ENCODE results near the gene SLC1A2. TPM values are rescaled to one million over a fixed set of nuclear protein-coding genes. Genes with fewer than 3 reads are reported as not detected.

Gene SLC1A2
- total RNA-seq, 4 donors from 2014 or later, result 0.22 to 0.60 (median 0.41) TPM

DNA sequence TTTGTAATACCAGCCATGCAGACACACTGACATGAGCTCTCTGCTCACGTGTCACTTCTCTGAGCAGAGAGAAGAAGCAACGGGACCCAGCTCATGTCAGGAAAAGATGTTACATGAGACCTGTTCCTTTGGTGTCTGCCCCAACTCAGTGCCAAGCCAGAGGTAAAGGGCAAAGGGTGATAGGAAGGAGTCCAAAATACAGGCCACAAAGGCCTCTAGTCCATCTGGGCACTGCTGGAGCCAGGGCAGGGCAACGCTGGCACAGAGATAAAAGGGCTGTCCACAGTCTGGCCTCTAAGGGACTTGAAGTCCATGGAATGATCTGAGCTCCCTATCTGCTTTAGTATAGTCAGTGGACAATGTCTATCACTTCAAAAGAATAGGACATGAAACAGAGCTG is 79.3 kb downstream of the SLC1A2 start:
- Histone ChIP-seq H3K36me3 (no peaks in the 10 kb centered on the region), H3K27me3 (no peaks in the 10 kb centered on the region), H3K9me3 (no peaks in the 10 kb centered on the region), H3K4me3 (no peak overlapping the region), H3K4me1 (peaks cover 0 to 11% (median 0%) of the 10 kb centered on the region in 4 donors), H3K27ac (no peak overlapping the region)
- no peak for TF ChIP-seq POLR2A (IDR thresholded peaks at IDR 0.05)
- no peak for TF ChIP-seq EP300 (IDR thresholded peaks at IDR 0.05)
- TF ChIP-seq, protein P1, sequence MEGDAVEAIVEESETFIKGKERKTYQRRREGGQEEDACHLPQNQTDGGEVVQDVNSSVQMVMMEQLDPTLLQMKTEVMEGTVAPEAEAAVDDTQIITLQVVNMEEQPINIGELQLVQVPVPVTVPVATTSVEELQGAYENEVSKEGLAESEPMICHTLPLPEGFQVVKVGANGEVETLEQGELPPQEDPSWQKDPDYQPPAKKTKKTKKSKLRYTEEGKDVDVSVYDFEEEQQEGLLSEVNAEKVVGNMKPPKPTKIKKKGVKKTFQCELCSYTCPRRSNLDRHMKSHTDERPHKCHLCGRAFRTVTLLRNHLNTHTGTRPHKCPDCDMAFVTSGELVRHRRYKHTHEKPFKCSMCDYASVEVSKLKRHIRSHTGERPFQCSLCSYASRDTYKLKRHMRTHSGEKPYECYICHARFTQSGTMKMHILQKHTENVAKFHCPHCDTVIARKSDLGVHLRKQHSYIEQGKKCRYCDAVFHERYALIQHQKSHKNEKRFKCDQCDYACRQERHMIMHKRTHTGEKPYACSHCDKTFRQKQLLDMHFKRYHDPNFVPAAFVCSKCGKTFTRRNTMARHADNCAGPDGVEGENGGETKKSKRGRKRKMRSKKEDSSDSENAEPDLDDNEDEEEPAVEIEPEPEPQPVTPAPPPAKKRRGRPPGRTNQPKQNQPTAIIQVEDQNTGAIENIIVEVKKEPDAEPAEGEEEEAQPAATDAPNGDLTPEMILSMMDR (IDR thresholded peaks at IDR 0.05), result no peak
- no peak for DNase-seq (ENCODE audit: low spot score in 2 of 2)
- 74 to 75% methylated on average over 3 of the region's 3 CpGs for WGBS, 2 donors

DNA sequence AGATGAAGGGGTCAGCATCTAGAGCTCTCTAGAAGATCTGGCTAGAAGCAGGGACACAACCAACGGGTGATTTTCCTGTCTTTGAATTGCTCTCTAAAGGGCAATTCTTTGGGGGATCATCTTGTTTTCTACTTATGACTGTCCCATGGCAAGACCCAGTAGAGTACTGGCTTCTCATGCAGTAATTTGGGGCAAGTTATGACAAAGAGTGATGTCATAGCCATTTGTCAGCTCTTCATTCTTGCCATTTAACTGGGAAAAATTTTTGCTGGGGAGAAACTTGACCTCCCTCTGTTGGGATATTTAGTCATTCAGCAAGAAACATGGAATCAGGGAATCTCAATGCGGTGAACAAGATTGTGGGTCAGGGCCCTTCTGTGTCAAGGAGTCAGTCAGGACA is 80.4 kb downstream of the SLC1A2 start:
- Histone ChIP-seq H3K27ac (no peak overlapping the region), H3K9me3 (no peaks in the 10 kb centered on the region), H3K4me3 (no peak overlapping the region), H3K4me1 (peaks cover 0 to 6% (median 0%) of the 10 kb centered on the region in 4 donors), H3K36me3 (no peaks in the 10 kb centered on the region), H3K27me3 (no peaks in the 10 kb centered on the region)
- no peak for DNase-seq (ENCODE audit: low spot score in 2 of 2)
- 86 to 97% methylated on average over 2 of the region's 2 CpGs for WGBS, 2 donors
- TF ChIP-seq, protein P1 (IDR thresholded peaks at IDR 0.05), result no peak
- no peak for TF ChIP-seq EP300 (IDR thresholded peaks at IDR 0.05)
- no peak for TF ChIP-seq POLR2A (IDR thresholded peaks at IDR 0.05)

DNA sequence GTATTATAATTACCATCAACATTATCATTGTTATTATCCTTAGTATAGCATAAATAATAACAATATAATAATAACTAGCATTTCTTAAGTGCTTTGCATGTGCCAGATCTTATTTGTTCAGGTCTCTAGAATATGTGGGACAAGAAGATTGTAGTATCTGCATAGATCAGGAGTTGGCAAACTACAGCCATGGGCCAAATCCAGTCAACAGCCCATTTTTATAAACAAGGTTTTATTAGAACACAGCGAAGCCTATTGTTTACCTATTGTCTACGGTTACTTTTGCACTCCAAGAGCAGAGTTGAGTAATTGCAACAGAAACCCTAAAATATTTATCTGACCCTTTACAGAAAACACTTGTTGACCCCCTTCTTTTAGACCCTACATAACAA is 81.4 kb downstream of the SLC1A2 start:
- H3K4me3 ChIP-seq, result no peak overlapping the region
- DNase-seq (ENCODE audit: low spot score in 2 of 2), result no peak
- no peaks in the 10 kb centered on the region for H3K27me3 ChIP-seq
- H3K9me3 ChIP-seq, result no peaks in the 10 kb centered on the region
- H3K36me3 ChIP-seq, result no peaks in the 10 kb centered on the region
- H3K27ac ChIP-seq, result no peak overlapping the region
- 90 to 93% methylated on average over 2 of the region's 2 CpGs for WGBS, 2 donors
- peaks cover 0 to 6% (median 0%) of the 10 kb centered on the region in 4 donors for H3K4me1 ChIP-seq
- TF ChIP-seq EP300 (IDR thresholded peaks at IDR 0.05) (no peak), POLR2A (IDR thresholded peaks at IDR 0.05) (no peak)
- TF ChIP-seq, protein P1 (IDR thresholded peaks at IDR 0.05), result no peak

DNA sequence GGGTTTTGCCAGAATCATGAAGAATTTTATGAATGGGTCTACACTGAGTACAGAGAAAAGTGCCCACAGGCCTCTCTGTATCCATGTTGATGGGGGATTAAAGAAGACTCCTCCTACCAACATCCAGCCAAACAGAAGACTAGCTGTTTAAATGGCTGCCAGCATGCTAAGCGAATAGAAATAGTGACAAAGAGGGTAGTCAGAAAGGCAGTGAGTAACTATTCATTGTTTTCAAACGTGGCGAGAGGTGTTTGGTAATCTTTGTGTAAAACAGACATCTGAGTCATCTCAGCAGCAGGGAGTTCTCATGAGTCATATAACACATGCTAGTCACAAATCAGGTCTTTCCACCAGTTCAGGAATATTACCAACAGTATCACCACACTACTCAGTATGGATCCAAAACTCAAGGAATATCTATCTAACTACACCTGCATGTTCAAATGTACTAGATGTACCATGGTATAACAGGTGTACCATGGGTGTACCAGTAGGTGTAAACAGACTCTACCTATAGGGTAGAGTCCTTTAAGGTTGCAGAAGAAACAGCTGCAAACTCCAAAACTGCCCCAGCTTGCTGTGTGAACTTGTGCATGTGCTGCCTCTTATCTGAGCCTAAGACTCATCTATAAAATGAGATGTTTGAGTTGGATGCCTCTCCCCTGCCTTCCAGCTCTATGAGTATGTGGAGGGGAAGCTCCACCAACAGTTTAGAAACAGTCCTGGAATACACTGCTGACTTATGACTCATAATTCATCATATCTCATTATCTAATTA is 82.0 kb downstream of the SLC1A2 start:
- H3K27me3 ChIP-seq, result no peaks in the 10 kb centered on the region
- H3K4me1 ChIP-seq, result peaks cover 0 to 6% (median 0%) of the 10 kb centered on the region in 4 donors
- H3K9me3 ChIP-seq, result no peaks in the 10 kb centered on the region
- H3K27ac ChIP-seq, result peak overlapping the region in 1 of 4 donors; percentile 53
- WGBS, 2 donors, result 29 to 42% methylated on average over 3 of the region's 3 CpGs
- H3K4me3 ChIP-seq, result no peak overlapping the region
- H3K36me3 ChIP-seq, result no peaks in the 10 kb centered on the region
- TF ChIP-seq POLR2A (IDR thresholded peaks at IDR 0.05) (no peak), EP300 (IDR thresholded peaks at IDR 0.05) (no peak)
- TF ChIP-seq, protein P1 (IDR thresholded peaks at IDR 0.05), result no peak
- no peak for DNase-seq (ENCODE audit: low spot score in 2 of 2)

DNA sequence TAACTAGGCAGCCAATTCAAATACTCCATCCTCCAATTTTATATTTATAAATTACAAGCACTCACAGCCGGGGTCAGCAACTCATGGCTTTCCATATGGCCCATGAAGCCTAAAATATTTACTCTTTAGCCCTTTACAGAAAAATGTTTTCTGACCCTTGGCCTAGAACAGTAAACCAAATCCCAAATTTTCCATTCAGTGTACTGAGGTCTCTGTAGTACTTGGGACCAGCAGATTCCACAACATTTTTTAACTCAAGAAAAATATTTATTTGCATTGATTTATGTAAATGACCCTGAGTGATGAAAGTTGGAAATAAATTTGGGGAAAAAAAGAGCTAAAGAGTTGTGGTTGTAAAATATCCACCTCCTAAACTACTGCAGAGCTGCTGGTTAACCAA is 82.6 kb downstream of the SLC1A2 start:
- TF ChIP-seq, protein P1 (IDR thresholded peaks at IDR 0.05), result no peak
- TF ChIP-seq POLR2A (IDR thresholded peaks at IDR 0.05) (no peak), EP300 (IDR thresholded peaks at IDR 0.05) (no peak)
- H3K27ac ChIP-seq, result no peak overlapping the region
- no peaks in the 10 kb centered on the region for H3K36me3 ChIP-seq
- DNase-seq (ENCODE audit: low spot score in 2 of 2), result no peak
- no peaks in the 10 kb centered on the region for H3K9me3 ChIP-seq
- WGBS, 2 donors, result 61 to 63% methylated on average over 1 of the region's 1 CpG
- no peak overlapping the region for H3K4me3 ChIP-seq
- H3K4me1 ChIP-seq, result peaks cover 0 to 6% (median 0%) of the 10 kb centered on the region in 4 donors
- H3K27me3 ChIP-seq, result no peaks in the 10 kb centered on the region
